Brain microvascular endothelial cell (primary cell): Measurements from ENCODE around the gene MAP7D2.

Source experiments
- DNase-seq: peaks from one replicate; pipeline ENCODE4 v3.0.0-alpha.2; 2020
- H3K27ac ChIP-seq: fragments of 250-450 bp; sonication (Bioruptor Pico); 2 replicates; pipeline ENCODE4 v1.5.1; 2020; ENCODE audit warnings: mild to moderate bottlenecking, moderate library complexity
- H3K27me3 ChIP-seq: fragments of 250-450 bp; sonication (Bioruptor Pico); replicated peaks from 2 replicates; pipeline ENCODE4 v1.5.1; 2020; ENCODE audit warnings: mild to moderate bottlenecking
- H3K36me3 ChIP-seq: fragments of 250-450 bp; sonication (Bioruptor Pico); replicated peaks from 2 replicates; pipeline ENCODE4 v1.5.1; 2020; ENCODE audit warnings: mild to moderate bottlenecking
- H3K4me3 ChIP-seq: 2 replicates; pipeline ENCODE4 v1.5.1; 2011; ENCODE audit warnings: low read depth, mild to moderate bottlenecking, control low read depth, low read length, moderate library complexity
- CTCF ChIP-seq: IDR thresholded peaks from 2 replicates; pipeline ENCODE4 v1.5.1; 2011; ENCODE audit warnings: low read depth, mild to moderate bottlenecking, moderate library complexity, low read length, control low read depth, inconsistent platforms; ENCODE audit errors: missing control alignments
- in situ Hi-C: cut with HindIII; loops from 2 replicates; pipeline ENCODE4 v1.10.0; 2017; ENCODE audit warnings: low sequenced_read_pairs, low pct_ligation_motif_present

Gene MAP7D2

GRCh38 chrX:20124964-20125363 is 8.3 kb upstream of the MAP7D2 start:
- in situ Hi-C loops: no loop called here
- Histone ChIP-seq H3K36me3 (peaks cover 21% of the 10 kb centered on the region), H3K27me3 (no peaks in the 10 kb centered on the region), H3K27ac (no peak overlapping the region), H3K4me3 (no peak overlapping the region)
- no peak for TF ChIP-seq CTCF
- DNase-seq: no peak

DNA sequence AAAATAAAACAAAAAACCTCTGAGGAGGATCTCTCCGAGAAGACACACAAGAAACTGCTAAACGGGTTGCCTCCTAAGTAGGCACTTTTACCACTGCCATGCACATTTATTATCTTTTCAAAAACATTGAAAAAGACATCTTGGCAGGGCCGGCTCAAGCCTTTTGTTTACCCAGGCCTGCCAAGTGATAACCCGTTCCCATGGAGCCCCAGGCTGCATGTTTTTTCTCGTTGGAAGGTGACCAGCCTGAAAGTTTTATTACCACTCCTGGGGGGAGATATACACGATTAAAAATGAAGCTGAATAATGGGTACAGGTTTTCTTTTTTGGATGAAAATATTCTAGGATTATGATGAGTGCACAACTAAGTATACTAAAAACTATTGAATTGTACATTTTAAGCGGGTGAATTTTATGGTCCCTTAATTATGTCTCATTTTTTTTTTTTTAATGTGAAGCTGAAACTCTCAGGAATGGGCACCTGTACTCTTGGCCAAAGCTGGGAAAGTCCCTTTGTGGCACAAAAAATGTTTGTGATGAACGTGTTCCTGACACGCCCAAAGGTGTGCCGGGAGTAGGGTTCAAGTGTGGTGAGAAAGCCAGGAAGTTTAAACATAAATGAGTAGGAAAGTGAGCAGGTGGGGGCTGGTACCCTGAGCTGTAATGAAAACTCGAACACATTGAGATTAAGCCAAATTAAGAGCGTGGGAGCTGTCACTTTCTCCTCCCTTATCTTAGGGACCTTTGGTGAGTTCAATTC is 1.5 kb upstream of the MAP7D2 start:
- no peak for TF ChIP-seq CTCF
- DNase-seq: no peak
- Histone ChIP-seq H3K36me3 (no peaks in the 10 kb centered on the region), H3K27me3 (no peaks in the 10 kb centered on the region), H3K4me3 (no peak overlapping the region), H3K27ac (no peak overlapping the region)
- in situ Hi-C loops: no loop called here

DNA sequence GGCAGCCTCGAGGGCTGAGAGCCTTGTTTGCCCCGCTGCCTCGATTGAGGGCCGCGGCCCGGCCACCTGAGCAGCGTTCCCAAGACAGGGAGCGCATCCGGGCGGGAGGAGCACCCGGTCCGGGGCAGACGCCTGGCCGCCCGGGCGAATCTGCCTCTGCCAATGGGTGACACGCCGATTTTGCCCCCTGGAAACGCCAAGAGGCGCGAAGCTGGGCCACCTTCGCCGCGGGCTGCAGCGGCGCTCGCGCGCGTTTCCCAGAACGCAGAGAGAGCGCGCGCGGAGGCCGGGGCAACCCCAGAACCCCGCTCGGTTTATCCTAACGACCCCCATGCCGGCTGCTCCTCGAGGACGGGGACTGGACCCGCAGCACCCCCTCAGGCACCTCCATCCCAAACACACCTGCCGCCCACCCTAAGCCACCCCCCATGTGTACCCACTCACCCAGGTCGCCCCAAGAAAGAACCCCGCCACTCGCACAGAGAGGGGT is 575 bp downstream of the MAP7D2 start:
- H3K4me3 ChIP-seq: peak overlapping the region; percentile 41
- DNase-seq: no peak

GRCh38 chrX:20112022-20112774 is 4.5 kb downstream of the MAP7D2 start:
- no peak overlapping the region for H3K27ac ChIP-seq
- no peak for TF ChIP-seq CTCF
- H3K4me3 ChIP-seq: no peak overlapping the region
- no peaks in the 10 kb centered on the region for H3K36me3 ChIP-seq
- no peak for DNase-seq
- in situ Hi-C loops: no loop called here
- no peaks in the 10 kb centered on the region for H3K27me3 ChIP-seq

More for the DNA sequence above, 575 bp downstream of the MAP7D2 start:
- Histone ChIP-seq H3K36me3 (no peaks in the 10 kb centered on the region), H3K27ac (no peak overlapping the region), H3K27me3 (no peaks in the 10 kb centered on the region)
- no peak for TF ChIP-seq CTCF
- in situ Hi-C loops: no loop called here

DNA sequence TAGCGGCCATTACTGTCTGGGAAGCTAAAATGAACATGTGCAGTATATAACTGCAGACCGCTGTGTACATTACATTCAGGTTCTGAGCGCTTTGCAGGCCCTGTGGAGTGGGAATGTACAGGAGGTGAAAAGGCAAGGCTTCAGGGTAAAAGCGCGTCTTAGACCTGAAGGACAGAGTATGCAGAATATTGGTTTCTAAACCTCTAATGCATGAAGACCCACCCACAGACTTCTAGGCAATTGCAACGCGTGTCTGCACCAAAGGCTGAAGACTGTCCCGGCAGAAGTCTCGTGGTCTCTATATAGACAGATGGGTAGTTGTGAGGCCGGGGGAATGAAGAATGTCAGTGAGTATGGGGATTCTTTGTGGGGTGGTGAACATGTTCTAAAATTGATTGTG is 5.4 kb downstream of the MAP7D2 start:
- in situ Hi-C loops: no loop called here
- Histone ChIP-seq H3K27me3 (no peaks in the 10 kb centered on the region), H3K36me3 (no peaks in the 10 kb centered on the region), H3K4me3 (no peak overlapping the region), H3K27ac (no peak overlapping the region)
- no peak for TF ChIP-seq CTCF
- no peak for DNase-seq
